AG09319 (cell line): ENCODE data around the gene NDUFC1.
"Not testable (repeated sequence)": the region's sequence is repeated elsewhere in the genome, so short reads cannot be mapped to it uniquely, and the experiment has no call there.

Experiments
- DNase-seq: peaks from one replicate; pipeline ENCODE4 v3.0.0-alpha.2; 2010; ENCODE audit warnings: low read depth; ENCODE audit errors: extremely low read depth
- CTCF ChIP-seq: IDR thresholded peaks from 2 replicates; pipeline ENCODE4 v1.5.1; 2011; ENCODE audit warnings: low read depth, mild to moderate bottlenecking, inconsistent platforms, low read length, moderate library complexity

Gene NDUFC1

GRCh38 chr4:139301821-139302611 is at the start of gene NDUFC1:
TSS of gene NDUFC1 (minus strand) at chr4:139302477. CDS start at chr4:139295798, 6,679 bp downstream.
- no peak; the same call in 1 of the 2 replicates for TF ChIP-seq CTCF

GRCh38 chr4:139337612-139338011 is 35.3 kb upstream of the NDUFC1 start:
- TF ChIP-seq CTCF: no peak
- DNase-seq: no peak

More at GRCh38 chr4:139301821-139302611, at the start of gene NDUFC1:
- DNase-seq: no peak

GRCh38 chr4:139333046-139333445 is 30.8 kb upstream of the NDUFC1 start:
- TF ChIP-seq CTCF: no peak
- no peak for DNase-seq

GRCh38 chr4:139331185-139331584 is 28.9 kb upstream of the NDUFC1 start:
- no peak for TF ChIP-seq CTCF
- no peak for DNase-seq

GRCh38 chr4:139330283-139330682 is 28.0 kb upstream of the NDUFC1 start:
- TF ChIP-seq CTCF: no peak
- DNase-seq: no peak

- TF ChIP-seq CTCF: no peak
- DNase-seq: no peak
Measured at GRCh38 chr4:139329665-139330200, 27.5 kb upstream of the NDUFC1 start.

- no peak for DNase-seq
- TF ChIP-seq CTCF: no peak
Measured at GRCh38 chr4:139324620-139325019, 22.3 kb upstream of the NDUFC1 start.

- not testable (repeated sequence) for DNase-seq
Measured at GRCh38 chr4:139322541-139322940, 20.3 kb upstream of the NDUFC1 start.

GRCh38 chr4:139322070-139322469 is 19.8 kb upstream of the NDUFC1 start:
- DNase-seq: not testable (repeated sequence)
